Measurements from ENCODE around the gene NR6A1. TPM values are rescaled to one million over a fixed set of nuclear protein-coding genes. Genes with fewer than 3 reads are reported as not detected.

NR6A1 gene
- total and polyA plus RNA-seq, 2 of the 8 experiments (the other 6 are each of a cell fraction or from before 2014, with no cell fraction given), result 93.2 to 237 TPM

- TF ChIP-seq POLR2AphosphoS5 (IDR thresholded peaks at IDR 0.05; ENCODE audit: low read depth, low read length) (no peak), EP300 (IDR thresholded peaks at IDR 0.05; ENCODE audit: borderline replicate concordance in 1 of 2, low read depth in 2 of 2, low read length in 2 of 2) (no peak), HDAC2 (IDR thresholded peaks at IDR 0.05; ENCODE audit: borderline replicate concordance in 1 of 2, low read depth in 2 of 2, low read length in 2 of 2) (no peak), FOSL1 (IDR thresholded peaks at IDR 0.05; ENCODE audit: insufficient read depth, low read depth, low read length) (no peak), CEBPB (IDR thresholded peaks at IDR 0.05; ENCODE audit: low read depth, low read length) (no peak), SIRT6 (IDR thresholded peaks at IDR 0.05; ENCODE audit: low read length) (no peak)
Measured at GRCh38 chr9:124517600-124517999, 253.5 kb downstream of the NR6A1 start (continued).

Measured in H1 (cell line).